ENCODE results near the gene DACH1. TPM values are rescaled to one million over a fixed set of nuclear protein-coding genes. Genes with fewer than 3 reads are reported as not detected.

The DACH1 gene
- total and polyA plus RNA-seq, 2 of the 8 experiments (the other 6 are each of a cell fraction or from before 2014, with no cell fraction given), result 0.12 to 0.67 TPM

- TF ChIP-seq EP300 (IDR thresholded peaks at IDR 0.05; ENCODE audit: borderline replicate concordance in 1 of 2, low read depth in 2 of 2, low read length in 2 of 2), result no peak
Observed at GRCh38 chr13:71460211-71460610, 406.8 kb downstream of the DACH1 start (continued).

DNA sequence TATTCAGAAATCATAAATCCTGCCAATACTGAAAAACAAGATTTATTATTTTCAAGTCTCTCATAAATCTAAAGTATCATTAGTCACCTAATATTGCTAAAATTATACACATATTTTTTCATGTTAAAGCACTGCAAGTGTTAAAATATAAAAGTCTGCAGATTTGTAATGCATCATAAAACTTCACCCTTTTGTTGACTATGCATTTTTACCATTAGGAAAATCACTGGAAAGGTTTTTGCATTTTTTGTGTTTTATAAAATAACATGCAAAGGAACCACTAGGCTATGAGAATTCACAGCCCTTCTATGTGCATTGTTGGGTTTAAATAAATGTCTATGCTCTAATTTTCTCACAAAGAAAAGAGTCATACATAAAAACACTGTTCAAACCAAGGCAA, 407.3 kb downstream of the DACH1 start:
- Histone ChIP-seq H2AFZ (ENCODE audit: low read length) (no peak overlapping the region), H2BK12ac (ENCODE audit: low read depth, low read length) (no peak overlapping the region), H4K8ac (ENCODE audit: extremely low read depth, insufficient read depth, low read length) (no peak overlapping the region), H2BK120ac (replicated peaks; ENCODE audit: low read depth, low read length) (no peak overlapping the region), H2BK5ac (ENCODE audit: low read depth, low read length) (no peak overlapping the region), H3K9me3 (ENCODE audit: insufficient read depth in 2 of 2, low read depth in 1 of 2, low read length in 1 of 2) (no peaks in the 10 kb centered on the region), H3K4me3 (ENCODE audit: extremely low read depth in 1 of 4, insufficient read depth in 2 of 4, low read depth in 3 of 4, low read length in 4 of 4) (no peak overlapping the region), H3K79me1 (ENCODE audit: low read depth, low read length) (no peaks in the 10 kb centered on the region), H2BK15ac (ENCODE audit: low read length) (no peak overlapping the region), H4K91ac (replicated peaks; ENCODE audit: insufficient read length, low read length) (no peak overlapping the region), H3K4ac (replicated peaks; ENCODE audit: insufficient read length, low read depth, low read length) (no peak overlapping the region), H2BK20ac (ENCODE audit: low read length) (no peak overlapping the region), H4K5ac (ENCODE audit: insufficient read length, low read depth, low read length) (no peak overlapping the region), H3K27ac (ENCODE audit: low read depth, low read length) (no peak overlapping the region), H3K9ac (replicated peaks in 1 of 4; ENCODE audit: extremely low read depth in 1 of 4, low read depth in 3 of 4, low read length in 3 of 4) (no peak overlapping the region), H3K4me2 (ENCODE audit: insufficient read depth in 1 of 2, low read depth in 2 of 2, low read length in 2 of 2) (no peak overlapping the region), H3K18ac (ENCODE audit: extremely low read depth, low read length) (no peak overlapping the region), H3K4me1 (replicated peaks in 1 of 4; ENCODE audit: control insufficient read depth in 3 of 4, insufficient read depth in 4 of 4, low read length in 3 of 4) (no peaks in the 10 kb centered on the region), H3K23ac (ENCODE audit: insufficient read length) (no peak overlapping the region), H3K14ac (ENCODE audit: insufficient read length) (no peak overlapping the region), H3K27me3 (replicated peaks in 1 of 4; ENCODE audit: control insufficient read depth in 3 of 4, extremely low read depth in 1 of 4, insufficient read depth in 3 of 4, low read length in 3 of 4) (no peaks in the 10 kb centered on the region), H3K56ac (replicated peaks; ENCODE audit: insufficient read length, low read depth, low read length) (no peak overlapping the region), H2AK5ac (ENCODE audit: low read depth, low read length) (no peak overlapping the region), H3K36me3 (ENCODE audit: control insufficient read depth in 2 of 4, insufficient read depth in 4 of 4, low read length in 3 of 4) (no peaks in the 10 kb centered on the region), H3K23me2 (ENCODE audit: low read depth, low read length) (no peaks in the 10 kb centered on the region), H4K20me1 (replicated peaks in 1 of 2; ENCODE audit: control insufficient read depth in 1 of 2, insufficient read depth in 2 of 2, low read length in 2 of 2) (no peaks in the 10 kb centered on the region), H3K79me2 (ENCODE audit: control insufficient read depth in 1 of 2, insufficient read depth in 2 of 2, low read length in 2 of 2) (no peaks in the 10 kb centered on the region)
- TF ChIP-seq, protein P1, sequence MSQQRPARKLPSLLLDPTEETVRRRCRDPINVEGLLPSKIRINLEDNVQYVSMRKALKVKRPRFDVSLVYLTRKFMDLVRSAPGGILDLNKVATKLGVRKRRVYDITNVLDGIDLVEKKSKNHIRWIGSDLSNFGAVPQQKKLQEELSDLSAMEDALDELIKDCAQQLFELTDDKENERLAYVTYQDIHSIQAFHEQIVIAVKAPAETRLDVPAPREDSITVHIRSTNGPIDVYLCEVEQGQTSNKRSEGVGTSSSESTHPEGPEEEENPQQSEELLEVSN (IDR thresholded peaks at IDR 0.05), result no peak
- DNase-seq (ENCODE audit: low read depth in 1 of 2, low spot score in 2 of 2), result no peak
- ChIA-PET CTCF (ENCODE audit: partially characterized antibody) (no interaction called here), POLR2A (ENCODE audit: partially characterized antibody) (no interaction called here)
- FAIRE-seq, result no peak

All from H1 (cell line).